Activated CD8-positive, alpha-beta T cell treated with anti-CD3 and anti-CD28 coated beads for 36 hours (primary cell): ENCODE data around the gene RETN. TPM values are rescaled to one million over a fixed set of nuclear protein-coding genes. Genes with fewer than 3 reads are reported as not detected.

ENCODE experiments used
- ATAC-seq: fragments of 200-7000 bp; cut with Tn5 transposase; one replicate; pipeline ENCODE4 v1.10.0; 2021; ENCODE audit warnings: mild to moderate bottlenecking, moderate library complexity
- CTCF ChIA-PET: fragments of 350-600 bp; sonication (Branson Sonifier 250); formaldehyde crosslinking; loops from one replicate; lab custom pipeline; 2021; ENCODE audit warnings: antibody characterized with exemption; lab: Charles Lee
- POLR2A ChIA-PET: fragments of 350-600 bp; sonication (Branson Sonifier 250); formaldehyde crosslinking; loops from one replicate; lab custom pipeline; 2021; ENCODE audit warnings: antibody characterized with exemption; lab: Charles Lee
- DNase-seq: peaks from one replicate; pipeline ENCODE4 v3.0.0-alpha.2; 2020
- H3K27ac Mint-ChIP-seq: one replicate; pipeline ENCODE4 v1.8.0; 2021; ENCODE audit warnings: mild to moderate bottlenecking, mixed read lengths
- H3K27me3 Mint-ChIP-seq: one replicate; pipeline ENCODE4 v1.8.0; 2021; ENCODE audit warnings: mixed read lengths
- H3K36me3 Mint-ChIP-seq: one replicate; pipeline ENCODE4 v1.8.0; 2021; ENCODE audit warnings: low read depth, mixed read lengths
- H3K4me1 Mint-ChIP-seq: one replicate; pipeline ENCODE4 v1.8.0; 2021; ENCODE audit warnings: low read depth, mixed read lengths
- H3K4me3 Mint-ChIP-seq: one replicate; pipeline ENCODE4 v1.8.0; 2021; ENCODE audit warnings: mild to moderate bottlenecking, moderate library complexity, mixed read lengths
- H3K9me3 Mint-ChIP-seq: one replicate; pipeline ENCODE4 v1.8.0; 2021; ENCODE audit warnings: mixed read lengths
- CTCF ChIP-seq: fragments of 200-600 bp; IDR thresholded peaks from one replicate; pipeline ENCODE4 v1.8.0; 2022; ENCODE audit warnings: antibody characterized with exemption, mild to moderate bottlenecking
- intact Hi-C: fragments of 100-400 bp; cut with micrococcal nuclease; formaldehyde crosslinking; loops from one replicate; pipeline ENCODE4 v1.10.0; 2022
- total RNA-seq, 2 experiments: library from RNA; stranded (reverse); gene quantifications; one replicate each; pipeline ENCODE4 v1.2.3, GENCODE V29; 2021

The RETN gene
- total RNA-seq, 2 experiments from 2014 or later, result not detected

GRCh38 chr19:7633698-7634097 is 35.2 kb upstream of the RETN start, which contains the start of gene PCP2:
Gene PCP2, minus strand, starts transcription at chr19:7633719. Its CDS starts 262 bp downstream, at chr19:7633457.
- ChIA-PET CTCF (interaction anchor here (0.8 to 1.3 kb wide), 2 partner anchors 19 to 65 kb away, joined by 3 read pairs; no protein-coding TSS in a partner anchor), POLR2A (interaction anchor here (1.2 to 2.9 kb wide), 3 partner anchors 11 to 16 kb away, joined by 3 to 10 read pairs (median 4); no protein-coding TSS in a partner anchor)
- ATAC-seq (no peak), DNase-seq (no peak)
- no peak for TF ChIP-seq CTCF
- Mint-ChIP-seq H3K9me3 (no peaks in the 10 kb centered on the region), H3K36me3 (peaks cover 3% of the 10 kb centered on the region), H3K27ac (no peak within 1 kb of the TSS), H3K4me3 (no peak within 1 kb of the TSS), H3K4me1 (peaks cover 33% of the 10 kb centered on the region), H3K27me3 (no peaks in the 10 kb centered on the region)
- intact Hi-C loops, result no loop called here

GRCh38 chr19:7635670-7636069 is 33.2 kb upstream of the RETN start:
- peaks cover 12% of the 10 kb centered on the region for H3K36me3 Mint-ChIP-seq
- H3K4me3 Mint-ChIP-seq, result peak overlapping the region; percentile 81
- H3K27ac Mint-ChIP-seq, result peak overlapping the region; percentile 88
- ChIA-PET POLR2A (interaction anchor here (0.7 to 2.9 kb wide), 2 partner anchors 18 to 26 kb away, joined by 3 to 10 read pairs; no protein-coding TSS in a partner anchor), CTCF (interaction anchor here (1.2 to 2.1 kb wide), 3 partner anchors 17 to 67 kb away, joined by 4 to 5 read pairs (median 5); partner anchors contain the start of gene TRAPPC5)
- peaks cover 6% of the 10 kb centered on the region for H3K9me3 Mint-ChIP-seq
- intact Hi-C loops, result no loop called here
- no peak for TF ChIP-seq CTCF
- DNase-seq, result no peak
- H3K27me3 Mint-ChIP-seq, result no peaks in the 10 kb centered on the region
- no peak for ATAC-seq
- H3K4me1 Mint-ChIP-seq, result peaks cover 31% of the 10 kb centered on the region

GRCh38 chr19:7636317-7636690 is 32.5 kb upstream of the RETN start:
- ChIA-PET CTCF (interaction anchor here (2.1 kb wide), 1 partner anchor 17 kb away, joined by 5 read pairs; no protein-coding TSS in a partner anchor), POLR2A (interaction anchor here (2.9 kb wide), 1 partner anchor 18 kb away, joined by 10 read pairs; no protein-coding TSS in a partner anchor)
- no peak for ATAC-seq
- Mint-ChIP-seq H3K36me3 (peaks cover 12% of the 10 kb centered on the region), H3K4me3 (peak overlapping the region; percentile 81), H3K9me3 (peaks cover 6% of the 10 kb centered on the region), H3K4me1 (peaks cover 29% of the 10 kb centered on the region), H3K27me3 (no peaks in the 10 kb centered on the region), H3K27ac (peak overlapping the region; percentile 88)
- intact Hi-C loops, result no loop called here
- TF ChIP-seq CTCF, result no peak
- DNase-seq, result no peak

GRCh38 chr19:7636691-7637373 is 32.0 kb upstream of the RETN start, which contains the start of gene STXBP2:
Gene STXBP2, plus strand, starts transcription at chr19:7637110. Its CDS starts 40 bp downstream, at chr19:7637150.
- ChIA-PET CTCF (interaction anchor here (1.0 to 2.5 kb wide), 4 partner anchors 16 to 163 kb away, joined by 4 to 14 read pairs (median 6); partner anchors contain the start of gene TRAPPC5), POLR2A (interaction anchor here (0.6 to 1.9 kb wide), 6 partner anchors 8 to 136 kb away, joined by 3 to 10 read pairs (median 4); partner anchors contain the start of genes PET100, TRAPPC5 and XAB2)
- DNase-seq (peak; percentile 92), ATAC-seq (peak; percentile 98)
- Mint-ChIP-seq H3K36me3 (peaks cover 12% of the 10 kb centered on the region), H3K9me3 (peaks cover 6% of the 10 kb centered on the region), H3K27ac (peak within 1 kb of the TSS; percentile 88), H3K27me3 (no peaks in the 10 kb centered on the region), H3K4me3 (peak within 1 kb of the TSS; percentile 81), H3K4me1 (peaks cover 27% of the 10 kb centered on the region)
- intact Hi-C loops, result no loop called here
- TF ChIP-seq CTCF, result peak; percentile 36
